ENCODE measurements around the gene RAB35. TPM values are rescaled to one million over a fixed set of nuclear protein-coding genes. Genes with fewer than 3 reads are reported as not detected.

RAB35 gene
- total and polyA plus RNA-seq, 12 donors = 13.5 to 49.5 (median 26.7) TPM

DNA sequence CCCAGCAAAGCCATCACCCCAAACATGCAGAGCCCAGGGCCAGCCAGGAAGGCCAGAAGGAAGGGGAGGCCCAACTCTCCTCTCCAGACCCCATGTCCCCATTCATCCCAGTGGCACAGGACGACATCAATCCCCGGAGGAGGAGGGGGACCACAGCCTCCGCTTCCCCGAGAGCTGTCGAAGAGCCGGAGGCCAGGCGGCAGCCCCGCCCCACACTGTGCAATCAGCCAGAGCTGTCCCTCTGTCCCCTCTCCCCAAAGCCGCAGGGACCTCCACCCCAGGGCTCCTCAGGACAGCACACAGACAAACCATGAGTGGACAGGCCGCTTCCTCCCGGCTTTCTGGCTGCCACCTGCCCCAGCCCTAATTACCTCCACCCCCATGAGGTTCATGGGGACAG, 16.8 kb downstream of the RAB35 start:
- no peak for DNase-seq
- H3K9me3 ChIP-seq (replicated peaks in 1 of 3) = no peaks in the 10 kb centered on the region
- peaks cover 0 to 54% of the 10 kb centered on the region in 2 donors for H3K36me3 ChIP-seq (replicated peaks in 1 of 2)
- peaks cover 23 to 25% of the 10 kb centered on the region in 2 donors for H3K4me1 ChIP-seq (replicated peaks in 1 of 2)
- WGBS, 4 donors = 92 to 100% (median 94%) methylated on average over 2 to 11 of the region's 11 CpGs
- H3K4me3 ChIP-seq = no peak overlapping the region
- H3K27ac ChIP-seq = peak overlapping the region in 1 of 5 donors; percentile 89
- no peaks in the 10 kb centered on the region for H3K27me3 ChIP-seq
- TF ChIP-seq POLR2A (IDR thresholded peaks at IDR 0.05) = no peak
- TF ChIP-seq, protein P1, sequence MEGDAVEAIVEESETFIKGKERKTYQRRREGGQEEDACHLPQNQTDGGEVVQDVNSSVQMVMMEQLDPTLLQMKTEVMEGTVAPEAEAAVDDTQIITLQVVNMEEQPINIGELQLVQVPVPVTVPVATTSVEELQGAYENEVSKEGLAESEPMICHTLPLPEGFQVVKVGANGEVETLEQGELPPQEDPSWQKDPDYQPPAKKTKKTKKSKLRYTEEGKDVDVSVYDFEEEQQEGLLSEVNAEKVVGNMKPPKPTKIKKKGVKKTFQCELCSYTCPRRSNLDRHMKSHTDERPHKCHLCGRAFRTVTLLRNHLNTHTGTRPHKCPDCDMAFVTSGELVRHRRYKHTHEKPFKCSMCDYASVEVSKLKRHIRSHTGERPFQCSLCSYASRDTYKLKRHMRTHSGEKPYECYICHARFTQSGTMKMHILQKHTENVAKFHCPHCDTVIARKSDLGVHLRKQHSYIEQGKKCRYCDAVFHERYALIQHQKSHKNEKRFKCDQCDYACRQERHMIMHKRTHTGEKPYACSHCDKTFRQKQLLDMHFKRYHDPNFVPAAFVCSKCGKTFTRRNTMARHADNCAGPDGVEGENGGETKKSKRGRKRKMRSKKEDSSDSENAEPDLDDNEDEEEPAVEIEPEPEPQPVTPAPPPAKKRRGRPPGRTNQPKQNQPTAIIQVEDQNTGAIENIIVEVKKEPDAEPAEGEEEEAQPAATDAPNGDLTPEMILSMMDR (IDR thresholded peaks at IDR 0.05) = no peak
- intact Hi-C loops (cut with DNase I) = no loop called here

DNA sequence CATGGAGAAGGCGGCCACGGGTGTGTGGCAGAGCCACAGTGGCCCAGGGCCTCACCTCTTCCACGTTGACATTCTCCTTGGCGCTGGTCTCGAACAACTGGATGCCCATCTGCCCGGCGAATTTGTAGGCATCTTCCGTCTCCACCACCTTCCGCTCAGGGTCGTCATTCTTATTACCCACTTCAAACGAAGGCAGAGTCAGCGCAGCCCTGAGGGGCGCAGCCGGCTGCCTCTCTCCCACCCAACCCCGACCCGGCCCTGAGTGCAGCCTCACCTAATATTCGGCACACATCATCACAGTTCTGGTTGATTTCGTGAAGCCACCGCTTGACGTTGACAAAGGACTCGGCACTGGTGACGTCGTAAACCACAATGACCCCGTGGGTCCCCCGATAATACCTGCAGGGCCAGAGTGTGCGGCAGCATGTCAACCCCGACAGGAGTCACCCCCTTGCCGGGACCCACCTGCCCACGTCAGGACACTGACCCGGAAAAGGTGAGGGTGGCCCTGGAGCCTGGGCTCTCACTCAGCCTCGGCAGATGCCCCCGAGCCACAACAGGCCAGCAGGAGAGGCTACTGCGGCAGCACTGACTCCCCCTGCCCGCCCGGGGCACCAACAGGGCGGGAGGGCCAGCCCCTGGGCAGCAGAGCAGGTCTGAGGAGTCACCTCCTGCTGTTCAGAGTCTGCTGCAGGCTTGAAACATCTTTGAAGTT, 17.6 kb downstream of the RAB35 start:
- peaks cover 23 to 25% of the 10 kb centered on the region in 2 donors for H3K4me1 ChIP-seq (replicated peaks in 1 of 2)
- no peaks in the 10 kb centered on the region for H3K27me3 ChIP-seq
- no peak for TF ChIP-seq POLR2A (IDR thresholded peaks at IDR 0.05)
- TF ChIP-seq, protein P1 (IDR thresholded peaks at IDR 0.05) = no peak
- H3K9me3 ChIP-seq (replicated peaks in 1 of 3) = no peaks in the 10 kb centered on the region
- DNase-seq = no peak
- H3K36me3 ChIP-seq (replicated peaks in 1 of 2) = peaks cover 0 to 59% of the 10 kb centered on the region in 2 donors
- H3K27ac ChIP-seq = no peak overlapping the region
- no peak overlapping the region for H3K4me3 ChIP-seq
- intact Hi-C loops (cut with DNase I) = no loop called here
- WGBS, 4 donors = 93 to 96% (median 95%) methylated on average over 19 to 36 of the region's 36 CpGs

DNA sequence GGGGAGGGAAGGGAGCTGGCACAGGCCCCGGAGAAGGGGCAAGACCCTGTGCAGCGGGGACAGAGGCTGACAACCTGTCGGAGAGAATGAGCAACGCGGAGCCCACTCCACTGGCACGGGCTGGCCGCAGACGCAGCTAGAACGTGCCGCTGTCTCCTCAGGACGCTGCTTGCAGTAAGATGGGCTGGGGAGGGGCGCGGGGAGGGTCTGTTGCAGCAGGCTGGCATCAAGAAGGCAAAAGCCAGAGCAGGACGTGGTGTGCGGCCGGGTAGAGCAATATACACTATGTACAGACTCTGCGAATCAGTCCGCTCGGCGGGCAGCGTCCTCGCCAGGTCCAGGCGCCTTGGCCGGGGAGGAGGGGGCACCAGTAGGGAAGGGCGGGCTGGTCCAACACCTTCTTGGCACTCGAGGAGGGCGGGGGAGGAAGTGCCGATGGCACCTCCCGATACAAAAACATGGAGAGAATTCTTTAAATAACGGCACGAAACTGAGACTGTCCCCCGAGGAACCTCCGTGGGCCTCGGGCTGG, 19.8 kb downstream of the RAB35 start:
- Histone ChIP-seq H3K27me3 (no peaks in the 10 kb centered on the region), H3K9me3 (replicated peaks in 1 of 3) (no peaks in the 10 kb centered on the region), H3K4me1 (replicated peaks in 1 of 2) (peaks cover 16 to 19% of the 10 kb centered on the region in 2 donors), H3K27ac (no peak overlapping the region), H3K36me3 (replicated peaks in 1 of 2) (peaks cover 0 to 46% of the 10 kb centered on the region in 2 donors), H3K4me3 (no peak overlapping the region)
- WGBS, 4 donors = 92 to 94% (median 93%) methylated on average over 33 to 34 of the region's 34 CpGs
- intact Hi-C loops (cut with DNase I) = no loop called here
- no peak for DNase-seq
- no peak for TF ChIP-seq POLR2A (IDR thresholded peaks at IDR 0.05)
- TF ChIP-seq, protein P1 (IDR thresholded peaks at IDR 0.05) = no peak

DNA sequence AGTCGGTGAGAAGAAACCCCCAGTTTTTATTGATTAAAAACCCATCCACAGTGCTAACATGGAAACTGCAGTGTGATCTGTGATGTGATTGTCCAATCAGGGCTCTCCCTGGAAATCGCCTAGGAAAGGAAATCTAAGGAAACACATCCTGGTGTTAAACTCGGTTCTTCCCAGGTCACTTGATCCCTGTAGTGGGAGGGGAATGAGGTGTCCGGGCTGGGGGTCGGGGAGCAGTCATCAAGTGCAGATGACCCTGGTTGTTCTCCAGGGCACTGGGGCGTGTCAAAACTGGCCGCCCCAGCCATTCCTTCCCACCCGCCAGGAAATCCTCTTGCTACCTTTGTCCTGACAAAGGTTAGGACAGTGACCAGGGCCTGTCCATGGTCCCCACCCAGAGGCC, 20.8 kb downstream of the RAB35 start:
- no peaks in the 10 kb centered on the region for H3K9me3 ChIP-seq (replicated peaks in 1 of 3)
- WGBS, 4 donors = 72 to 90% (median 77%) methylated on average over 8 of the region's 8 CpGs
- peaks cover 6 to 8% of the 10 kb centered on the region in 2 donors for H3K4me1 ChIP-seq (replicated peaks in 1 of 2)
- peaks cover 0 to 46% of the 10 kb centered on the region in 2 donors for H3K36me3 ChIP-seq (replicated peaks in 1 of 2)
- H3K27me3 ChIP-seq = no peaks in the 10 kb centered on the region
- no peak for TF ChIP-seq POLR2A (IDR thresholded peaks at IDR 0.05)
- TF ChIP-seq, protein P1 (IDR thresholded peaks at IDR 0.05) = no peak
- intact Hi-C loops (cut with DNase I) = no loop called here
- DNase-seq = no peak
- no peak overlapping the region for H3K27ac ChIP-seq
- no peak overlapping the region for H3K4me3 ChIP-seq
